MM.1S (cell line): ENCODE data around the gene FOXN3.

Experiments used
- DNase-seq: peaks from one replicate; pipeline ENCODE4 v3.0.0-alpha.2; 2015
- H2AFZ ChIP-seq: fragments of 300-600 bp; sonication (generic); 2 replicates; pipeline ENCODE4 v1.6.0; 2016; ENCODE audit warnings: antibody characterized with exemption, low read length
- H3F3A ChIP-seq: fragments of 300-600 bp; sonication (generic); 2 replicates; pipeline ENCODE4 v1.6.1; 2016; ENCODE audit warnings: mild to moderate bottlenecking, antibody characterized with exemption, low read length, moderate library complexity, mixed read lengths; ENCODE audit not compliant: insufficient read depth
- H3K27ac ChIP-seq: fragments of 300-600 bp; sonication (generic); 2 replicates; pipeline ENCODE4 v1.5.1; 2016; ENCODE audit warnings: mild to moderate bottlenecking, low read length
- H3K27me3 ChIP-seq: fragments of 300-600 bp; sonication (generic); replicated peaks from 2 replicates; pipeline ENCODE4 v1.6.0; 2016; ENCODE audit warnings: low read length; ENCODE audit not compliant: insufficient read depth
- H3K36me3 ChIP-seq: fragments of 300-600 bp; sonication (generic); replicated peaks from 2 replicates; pipeline ENCODE4 v1.6.1; 2016; ENCODE audit warnings: mild to moderate bottlenecking, low read length, mixed read lengths; ENCODE audit not compliant: insufficient read depth
- H3K4me1 ChIP-seq: fragments of 300-600 bp; sonication (generic); 2 replicates; pipeline ENCODE4 v1.6.1; 2016; ENCODE audit warnings: low read length, mixed read lengths
- H3K4me2 ChIP-seq: fragments of 300-600 bp; sonication (generic); 2 replicates; pipeline ENCODE4 v1.6.0; 2016; ENCODE audit warnings: low read depth, low read length
- H3K4me3 ChIP-seq: fragments of 300-600 bp; sonication (generic); 2 replicates; pipeline ENCODE4 v1.5.1; 2016; ENCODE audit warnings: low read length, mixed read lengths
- H3K79me2 ChIP-seq: fragments of 300-600 bp; sonication (generic); 2 replicates; pipeline ENCODE4 v1.6.1; 2016; ENCODE audit warnings: mixed run types, low read length, mixed read lengths
- H3K9ac ChIP-seq: fragments of 300-600 bp; sonication (generic); 2 replicates; pipeline ENCODE4 v1.6.1; 2016; ENCODE audit warnings: low read length, mixed read lengths
- H3K9me2 ChIP-seq: fragments of 300-600 bp; sonication (generic); replicated peaks from 2 replicates; pipeline ENCODE4 v1.6.1; 2016; ENCODE audit warnings: mild to moderate bottlenecking, low read length, mixed read lengths; ENCODE audit not compliant: insufficient read depth
- H3K9me3 ChIP-seq: fragments of 300-600 bp; sonication (generic); replicated peaks from 2 replicates; pipeline ENCODE4 v1.6.1; 2016; ENCODE audit warnings: mild to moderate bottlenecking, low read length, mixed read lengths; ENCODE audit not compliant: insufficient read depth
- H4K20me1 ChIP-seq: fragments of 300-600 bp; sonication (generic); 2 replicates; pipeline ENCODE4 v1.6.1; 2016; ENCODE audit warnings: mild to moderate bottlenecking, low read length, moderate library complexity, mixed read lengths; ENCODE audit not compliant: insufficient read depth
- EZH2 ChIP-seq: fragments of 300-600 bp; sonication (generic); optimal IDR thresholded peaks from 2 replicates; pipeline ENCODE3; 2017; ENCODE audit warnings: low read depth, mild to moderate bottlenecking, antibody characterized with exemption, low read length, mixed read lengths
- EZH2phosphoT487 ChIP-seq: fragments of 300-600 bp; sonication (generic); IDR thresholded peaks from 2 replicates; pipeline ENCODE4 v1.6.1; 2018; ENCODE audit warnings: antibody characterized with exemption, low read length
- TF ChIP-seq, protein P1 (sequence below): fragments of 300-600 bp; sonication (generic); IDR thresholded peaks from 2 replicates; pipeline ENCODE4 v1.5.1; 2016; ENCODE audit warnings: antibody characterized with exemption, low read length, mixed read lengths

Gene FOXN3

DNA sequence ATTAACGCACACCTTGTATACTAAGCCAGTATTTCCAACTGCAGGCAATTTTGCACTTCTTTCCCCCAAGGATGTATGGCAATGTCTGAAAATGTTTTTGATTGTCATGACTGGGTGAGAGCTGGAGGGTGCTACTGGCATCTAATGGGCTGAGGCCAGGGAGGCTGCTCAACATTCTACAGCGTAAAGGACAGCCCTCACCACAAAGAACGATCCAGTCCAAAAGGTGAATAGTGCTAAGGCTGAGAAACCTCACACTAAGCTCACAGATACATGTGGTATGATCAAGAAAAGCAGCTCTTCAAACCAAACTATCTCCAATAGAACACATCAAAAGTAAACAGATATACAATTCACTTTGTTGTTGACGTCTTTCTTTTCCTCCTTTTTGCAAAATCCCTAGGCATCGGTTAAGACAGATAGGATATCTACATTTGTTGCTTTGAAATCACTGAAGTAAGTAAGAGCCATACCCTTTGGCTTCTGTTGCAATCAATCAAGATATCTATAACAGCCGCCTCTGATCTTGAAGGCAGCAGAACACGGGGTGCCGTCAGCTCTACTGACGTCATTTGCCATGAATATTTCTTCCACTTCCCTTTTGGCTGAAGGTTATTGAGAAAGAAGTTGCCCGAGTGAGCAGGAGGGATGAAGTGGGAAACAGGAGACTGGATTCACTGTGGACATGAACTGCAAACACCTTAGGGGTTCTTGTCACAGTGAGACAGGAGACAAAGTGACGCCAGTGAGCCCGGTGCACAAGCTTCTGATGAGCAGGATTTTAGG, 218.3 kb downstream of the FOXN3 start:
- Histone ChIP-seq H3K79me2 (no peaks in the 10 kb centered on the region; the same call in 1 of the 2 replicates), H3K4me1 (no peaks in the 10 kb centered on the region)

DNA sequence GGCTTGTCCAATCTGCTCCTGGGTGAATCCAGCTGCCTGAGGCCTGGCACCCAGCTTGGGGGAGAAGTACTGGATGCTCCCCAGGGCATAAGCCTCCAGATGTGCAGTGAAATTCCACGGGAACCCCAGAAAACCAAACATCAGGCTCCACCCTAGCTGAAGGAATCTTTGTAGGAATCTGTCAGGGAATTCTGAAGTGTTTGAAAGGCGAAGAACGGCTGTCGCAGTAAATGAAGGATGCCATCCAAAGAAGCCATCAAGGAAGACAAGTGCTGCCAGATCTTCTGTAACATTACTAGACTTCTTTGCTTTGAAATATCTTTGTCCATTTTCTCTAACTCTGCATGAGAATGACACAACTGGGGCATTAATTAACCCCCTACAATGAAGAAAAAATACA, 219.4 kb downstream of the FOXN3 start:
- Histone ChIP-seq H3K27ac (no peak overlapping the region), H3K27me3 (no peaks in the 10 kb centered on the region), H3K4me2 (no peak overlapping the region), H3K9ac (no peak overlapping the region), H3K9me2 (no peaks in the 10 kb centered on the region), H3K9me3 (no peaks in the 10 kb centered on the region), H2AFZ (no peak overlapping the region), H3K4me3 (no peak overlapping the region), H3F3A (no peaks in the 10 kb centered on the region), H3K79me2 (no peaks in the 10 kb centered on the region; the same call in 1 of the 2 replicates), H3K36me3 (no peaks in the 10 kb centered on the region), H4K20me1 (no peaks in the 10 kb centered on the region), H3K4me1 (no peaks in the 10 kb centered on the region)
- TF ChIP-seq EZH2 (no peak), EZH2phosphoT487 (no peak)
- TF ChIP-seq, protein P1, sequence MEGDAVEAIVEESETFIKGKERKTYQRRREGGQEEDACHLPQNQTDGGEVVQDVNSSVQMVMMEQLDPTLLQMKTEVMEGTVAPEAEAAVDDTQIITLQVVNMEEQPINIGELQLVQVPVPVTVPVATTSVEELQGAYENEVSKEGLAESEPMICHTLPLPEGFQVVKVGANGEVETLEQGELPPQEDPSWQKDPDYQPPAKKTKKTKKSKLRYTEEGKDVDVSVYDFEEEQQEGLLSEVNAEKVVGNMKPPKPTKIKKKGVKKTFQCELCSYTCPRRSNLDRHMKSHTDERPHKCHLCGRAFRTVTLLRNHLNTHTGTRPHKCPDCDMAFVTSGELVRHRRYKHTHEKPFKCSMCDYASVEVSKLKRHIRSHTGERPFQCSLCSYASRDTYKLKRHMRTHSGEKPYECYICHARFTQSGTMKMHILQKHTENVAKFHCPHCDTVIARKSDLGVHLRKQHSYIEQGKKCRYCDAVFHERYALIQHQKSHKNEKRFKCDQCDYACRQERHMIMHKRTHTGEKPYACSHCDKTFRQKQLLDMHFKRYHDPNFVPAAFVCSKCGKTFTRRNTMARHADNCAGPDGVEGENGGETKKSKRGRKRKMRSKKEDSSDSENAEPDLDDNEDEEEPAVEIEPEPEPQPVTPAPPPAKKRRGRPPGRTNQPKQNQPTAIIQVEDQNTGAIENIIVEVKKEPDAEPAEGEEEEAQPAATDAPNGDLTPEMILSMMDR: no peak
- DNase-seq: no peak

More for the DNA sequence above, 218.3 kb downstream of the FOXN3 start:
- Histone ChIP-seq H3K9me3 (no peaks in the 10 kb centered on the region), H3K9me2 (no peaks in the 10 kb centered on the region), H2AFZ (no peak overlapping the region), H3K36me3 (no peaks in the 10 kb centered on the region), H3K27ac (no peak overlapping the region), H4K20me1 (no peaks in the 10 kb centered on the region), H3K27me3 (no peaks in the 10 kb centered on the region), H3K4me2 (no peak overlapping the region), H3K9ac (no peak overlapping the region), H3F3A (no peaks in the 10 kb centered on the region), H3K4me3 (no peak overlapping the region)
- TF ChIP-seq EZH2 (no peak), EZH2phosphoT487 (no peak)
- TF ChIP-seq, protein P1: no peak
- DNase-seq: no peak

GRCh38 chr14:89196545-89196944, 220.5 kb downstream of the FOXN3 start:
- Histone ChIP-seq H3K4me3 (no peak overlapping the region), H3K4me2 (no peak overlapping the region), H4K20me1 (no peaks in the 10 kb centered on the region), H3K9ac (no peak overlapping the region), H3K79me2 (no peaks in the 10 kb centered on the region; the same call in 1 of the 2 replicates), H3K27ac (no peak overlapping the region), H3K27me3 (no peaks in the 10 kb centered on the region), H3F3A (no peaks in the 10 kb centered on the region), H3K36me3 (no peaks in the 10 kb centered on the region), H3K9me2 (no peaks in the 10 kb centered on the region), H2AFZ (no peak overlapping the region), H3K9me3 (no peaks in the 10 kb centered on the region), H3K4me1 (no peaks in the 10 kb centered on the region)
- TF ChIP-seq EZH2phosphoT487 (no peak), EZH2 (no peak)
- TF ChIP-seq, protein P1: no peak
- no peak for DNase-seq
